A673 (cell line): Measurements from ENCODE around the gene TRAF3IP3. TPM values are rescaled to one million over a fixed set of nuclear protein-coding genes. Genes with fewer than 3 reads are reported as not detected.

ENCODE experiments used
- BruUV-seq: library from RNA; stranded (reverse); fragments of 400-500 nt; replicated peaks from 2 replicates; lab custom pipeline; 2021; lab: Mats Ljungman, UMichigan
- CTCF ChIA-PET: fragments of 300-600 bp; sonication (Branson Sonifier 250); formaldehyde crosslinking; loops from one replicate; lab custom pipeline; 2022; ENCODE audit warnings: antibody characterized with exemption; lab: Charles Lee
- POLR2A ChIA-PET: fragments of 300-600 bp; sonication (Branson Sonifier 250); formaldehyde crosslinking; loops from one replicate; lab custom pipeline; 2022; ENCODE audit warnings: antibody characterized with exemption; ENCODE audit not compliant: low non-redundant PET; lab: Charles Lee
- DNase-seq: peaks from one replicate; pipeline ENCODE4 v3.0.0-alpha.2; 2015; ENCODE audit warnings: low spot score
- H3K27ac ChIP-seq: fragments of 200-600 bp; sonication (generic); 2 replicates; pipeline ENCODE4 v1.5.1; 2016; ENCODE audit warnings: mixed run types, low read depth, mild to moderate bottlenecking, mixed read lengths, antibody characterized with exemption, low read length; ENCODE audit not compliant: poor library complexity, severe bottlenecking
- H3K27me3 ChIP-seq: fragments of 200-600 bp; sonication (generic); replicated peaks from 2 replicates; pipeline ENCODE4 v1.6.1; 2017; ENCODE audit warnings: mixed run types, low read depth, mild to moderate bottlenecking, mixed read lengths, antibody characterized with exemption, low read length; ENCODE audit not compliant: insufficient read depth, poor library complexity
- H3K36me3 ChIP-seq: fragments of 200-600 bp; sonication (generic); 2 replicates; pipeline ENCODE4 v1.6.1; 2016; ENCODE audit warnings: mixed run types, mild to moderate bottlenecking, mixed read lengths, antibody characterized with exemption, low read length; ENCODE audit not compliant: insufficient read depth, poor library complexity, severe bottlenecking
- H3K4me1 ChIP-seq: fragments of 200-600 bp; sonication (generic); 2 replicates; pipeline ENCODE4 v1.6.1; 2017; ENCODE audit warnings: mixed run types, mild to moderate bottlenecking, mixed read lengths, antibody characterized with exemption, low read length; ENCODE audit not compliant: insufficient read depth, poor library complexity, severe bottlenecking
- H3K4me3 ChIP-seq: fragments of 200-600 bp; sonication (generic); 2 replicates; pipeline ENCODE4 v1.5.1; 2016; ENCODE audit warnings: low read depth, mixed run types, mild to moderate bottlenecking, mixed read lengths, low read length; ENCODE audit not compliant: poor library complexity, severe bottlenecking
- H3K9me3 ChIP-seq: fragments of 200-600 bp; sonication (generic); 2 replicates; pipeline ENCODE4 v1.6.1; 2016; ENCODE audit warnings: mixed run types, low read depth, mild to moderate bottlenecking, mixed read lengths, antibody characterized with exemption, low read length; ENCODE audit not compliant: poor library complexity, severe bottlenecking
- EZH2 ChIP-seq: fragments of 200-600 bp; sonication (generic); IDR thresholded peaks from 2 replicates; pipeline ENCODE4 v1.6.1; 2017; ENCODE audit warnings: borderline replicate concordance, low read depth, mild to moderate bottlenecking, mixed read lengths, antibody characterized with exemption, low read length; ENCODE audit not compliant: poor library complexity, severe bottlenecking
- intact Hi-C: fragments of 100-400 bp; cut with micrococcal nuclease; formaldehyde crosslinking; loops from one replicate; pipeline ENCODE4 v1.10.0; 2022; ENCODE audit not compliant: unreplicated experiment
- total RNA-seq: library from RNA; stranded (reverse); gene quantifications from 2 replicates; pipeline ENCODE4 v1.2.3, GENCODE V29; 2021
- TF ChIP-seq, protein P1 (sequence below): fragments of 300-800, 200-600 bp; sonication (generic); conservative IDR thresholded peaks from 2 replicates; pipeline ENCODE4 v1.5.1; 2017; ENCODE audit warnings: low read depth, mild to moderate bottlenecking, antibody characterized with exemption, low read length, moderate library complexity, mixed read lengths

TRAF3IP3 gene
- total RNA-seq, 1 experiment from 2014 or later: 1.6 TPM

DNA sequence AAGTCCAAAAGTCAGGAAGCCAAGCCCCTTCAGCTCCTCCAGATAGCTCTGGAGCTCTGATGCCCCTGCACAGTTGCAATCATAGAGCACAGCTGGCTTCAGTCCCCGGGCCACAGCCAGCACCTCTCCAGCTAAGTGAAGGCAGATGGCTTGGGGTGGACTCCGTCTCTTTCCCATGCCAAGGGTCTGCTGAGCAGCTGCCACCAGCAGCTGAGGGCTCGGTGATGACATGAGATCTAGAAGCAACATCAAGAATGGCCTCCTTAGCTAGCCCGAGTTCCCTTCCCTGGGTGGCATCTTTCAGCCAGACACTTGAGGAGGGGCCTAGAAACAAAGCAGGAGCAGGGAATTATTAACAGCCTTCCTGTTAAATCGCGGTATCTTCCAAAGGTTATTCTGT is 27.5 kb downstream of the TRAF3IP3 start:
- ChIA-PET POLR2A (no interaction called here), CTCF (no interaction called here)
- Histone ChIP-seq H3K27me3 (peaks cover 5% of the 10 kb centered on the region), H3K9me3 (no peaks in the 10 kb centered on the region), H3K27ac (no peak overlapping the region), H3K36me3 (no peaks in the 10 kb centered on the region), H3K4me1 (peaks cover 13% of the 10 kb centered on the region), H3K4me3 (peak overlapping the region; percentile 63)
- DNase-seq: no peak
- BruUV-seq: no TSS peak
- TF ChIP-seq, protein P1, sequence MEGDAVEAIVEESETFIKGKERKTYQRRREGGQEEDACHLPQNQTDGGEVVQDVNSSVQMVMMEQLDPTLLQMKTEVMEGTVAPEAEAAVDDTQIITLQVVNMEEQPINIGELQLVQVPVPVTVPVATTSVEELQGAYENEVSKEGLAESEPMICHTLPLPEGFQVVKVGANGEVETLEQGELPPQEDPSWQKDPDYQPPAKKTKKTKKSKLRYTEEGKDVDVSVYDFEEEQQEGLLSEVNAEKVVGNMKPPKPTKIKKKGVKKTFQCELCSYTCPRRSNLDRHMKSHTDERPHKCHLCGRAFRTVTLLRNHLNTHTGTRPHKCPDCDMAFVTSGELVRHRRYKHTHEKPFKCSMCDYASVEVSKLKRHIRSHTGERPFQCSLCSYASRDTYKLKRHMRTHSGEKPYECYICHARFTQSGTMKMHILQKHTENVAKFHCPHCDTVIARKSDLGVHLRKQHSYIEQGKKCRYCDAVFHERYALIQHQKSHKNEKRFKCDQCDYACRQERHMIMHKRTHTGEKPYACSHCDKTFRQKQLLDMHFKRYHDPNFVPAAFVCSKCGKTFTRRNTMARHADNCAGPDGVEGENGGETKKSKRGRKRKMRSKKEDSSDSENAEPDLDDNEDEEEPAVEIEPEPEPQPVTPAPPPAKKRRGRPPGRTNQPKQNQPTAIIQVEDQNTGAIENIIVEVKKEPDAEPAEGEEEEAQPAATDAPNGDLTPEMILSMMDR: no peak
- TF ChIP-seq EZH2: no peak
- intact Hi-C loops: no loop called here

DNA sequence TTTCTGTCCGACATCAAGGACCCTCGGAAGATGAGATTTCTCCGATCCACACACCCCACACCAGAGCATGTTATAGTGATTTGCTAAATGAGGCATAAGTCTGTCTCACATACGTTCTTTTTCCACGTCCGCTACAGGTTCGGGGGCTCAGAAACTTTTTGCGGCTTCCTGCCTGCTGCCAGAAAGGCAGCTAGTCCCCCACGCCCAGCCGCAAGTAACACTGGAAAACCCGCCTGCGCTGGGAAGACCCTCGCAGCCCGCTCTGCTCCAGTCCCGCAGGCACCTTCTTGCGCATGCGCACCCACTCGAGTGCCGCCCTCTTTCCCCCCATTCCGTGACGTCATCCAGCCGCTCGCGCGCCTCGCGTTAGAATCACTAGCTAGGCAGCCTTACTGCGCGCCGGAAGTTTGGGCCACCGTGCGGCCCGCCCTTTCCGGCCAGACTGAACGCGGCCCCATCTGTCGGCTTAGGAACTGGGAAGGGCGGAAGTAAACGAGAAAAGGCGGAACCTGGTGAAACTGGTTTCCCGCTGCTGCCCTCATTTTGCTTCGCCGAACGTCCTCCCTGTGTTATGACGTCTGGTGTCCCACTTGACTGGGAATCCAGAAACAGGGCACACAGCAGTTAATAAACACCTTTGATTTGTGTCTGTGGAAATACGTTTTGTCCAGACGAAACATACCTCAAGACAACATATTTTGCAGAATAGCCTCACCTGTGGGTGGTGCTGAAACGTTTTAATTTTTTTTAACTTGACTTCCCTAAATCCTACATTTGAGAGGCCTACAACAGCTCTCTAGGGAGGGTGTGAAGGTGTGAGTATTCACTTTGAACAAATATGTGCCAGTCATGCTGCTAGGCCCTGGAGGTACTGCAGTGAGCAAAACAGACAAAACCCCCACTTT is 28.7 kb downstream of the TRAF3IP3 start, which contains the start of gene C1orf74:
TSS of gene C1orf74 (minus strand) at position 295 of the 905 bp plus-strand sequence. CDS start 925 bp downstream, outside the sequence.
- Histone ChIP-seq H3K4me1 (peaks cover 13% of the 10 kb centered on the region), H3K9me3 (no peaks in the 10 kb centered on the region), H3K4me3 (peak within 1 kb of the TSS; percentile 63), H3K27me3 (peaks cover 13% of the 10 kb centered on the region), H3K36me3 (no peaks in the 10 kb centered on the region), H3K27ac (peak within 1 kb of the TSS; percentile 90)
- peak; percentile 99 for DNase-seq
- BruUV-seq: TSS peak; percentile 99
- intact Hi-C loops: no loop called here
- TF ChIP-seq, protein P1: no peak
- TF ChIP-seq EZH2: no peak
- POLR2A ChIA-PET: no interaction called here
- CTCF ChIA-PET: interaction anchor here (0.6 to 1.0 kb wide), 2 partner anchors 10 to 38 kb away, joined by 3 read pairs; no protein-coding TSS in a partner anchor

DNA sequence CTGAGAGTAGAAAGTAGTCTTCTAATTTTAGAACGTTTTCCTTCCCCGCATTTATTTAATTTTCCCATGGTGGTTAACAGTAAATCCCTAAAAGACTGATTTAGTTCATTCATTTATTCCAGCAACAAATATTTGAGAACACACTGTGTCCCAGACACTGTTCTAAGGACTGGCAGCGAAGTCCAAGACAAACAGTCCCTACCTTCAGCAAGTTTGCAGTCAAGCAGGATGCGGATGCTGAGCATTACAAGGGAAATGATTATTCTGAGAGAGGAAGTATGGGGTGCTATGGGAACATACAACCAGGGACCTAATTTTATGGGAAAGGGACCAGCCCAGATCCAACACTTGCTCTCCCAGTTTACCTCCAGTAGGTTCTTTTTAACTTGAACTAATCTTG is 29.7 kb downstream of the TRAF3IP3 start:
- Histone ChIP-seq H3K4me1 (peaks cover 13% of the 10 kb centered on the region), H3K27ac (no peak overlapping the region), H3K36me3 (no peaks in the 10 kb centered on the region), H3K27me3 (peaks cover 16% of the 10 kb centered on the region), H3K4me3 (no peak overlapping the region), H3K9me3 (no peaks in the 10 kb centered on the region)
- ChIA-PET CTCF (no interaction called here), POLR2A (no interaction called here)
- no TSS peak for BruUV-seq
- intact Hi-C loops: no loop called here
- no peak for TF ChIP-seq EZH2
- TF ChIP-seq, protein P1: no peak
- DNase-seq: no peak
